ENCODE results near the gene PKP3. TPM values are rescaled to one million over a fixed set of nuclear protein-coding genes. Genes with fewer than 3 reads are reported as not detected.

PKP3 gene
- total and polyA plus RNA-seq, 9 of the 15 experiments (the other 6 are each of a cell fraction or from before 2014, with no cell fraction given): 0.11 to 110 (median 30.7) TPM

GRCh38 chr11:406796-407650, 13.0 kb downstream of the PKP3 start (continued):
- TF ChIP-seq SMC3 (conservative IDR thresholded peaks at IDR 0.05; ENCODE audit: insufficient read depth, low read depth, low read length) (0 out of 2 replicates have a peak, but pooled peaks have one; percentile 18), RNF2 (IDR thresholded peaks at IDR 0.05) (peak; percentile 74), EZH2 (IDR thresholded peaks at IDR 0.05; ENCODE audit: borderline replicate concordance, low read depth, low read length) (no peak), FOXP4 (CRISPR knock-in tag; IDR thresholded peaks at IDR 0.05; ENCODE audit: borderline replicate concordance) (no peak; the same call in 1 of the 2 replicates), POU5F1 (IDR thresholded peaks at IDR 0.05; ENCODE audit: borderline replicate concordance, low read depth, low read length, partially characterized antibody) (no peak), ZNF699 (CRISPR knock-in tag; IDR thresholded peaks at IDR 0.05; ENCODE audit: insufficient replicate concordance) (no peak), NFYB (IDR thresholded peaks at IDR 0.05; ENCODE audit: extremely low read depth, insufficient read length) (no peak), KDM5B (IDR thresholded peaks at IDR 0.05; ENCODE audit: insufficient replicate concordance, low read depth, low read length) (peak; percentile 50), ELF2 (CRISPR knock-in tag; IDR thresholded peaks at IDR 0.05) (peak; percentile 63; the same call in 1 of the 2 replicates), TRIM24 (IDR thresholded peaks at IDR 0.05) (peak in 1 of 2 experiments; percentile 41; a peak in 2 of 4 replicates), ARID3A (IDR thresholded peaks at IDR 0.05; ENCODE audit: borderline replicate concordance, low read depth, low read length) (no peak), ZNF766 (CRISPR knock-in tag; conservative IDR thresholded peaks at IDR 0.05) (no peak), CTBP1 (IDR thresholded peaks at IDR 0.05; ENCODE audit: borderline replicate concordance) (peak; percentile 54; the same call in 1 of the 2 replicates), CREB5 (CRISPR knock-in tag; IDR thresholded peaks at IDR 0.05) (no peak), ZNF274 (IDR thresholded peaks at IDR 0.05; ENCODE audit: borderline replicate concordance, low read depth, low read length) (no peak), HDAC1 (IDR thresholded peaks at IDR 0.05) (no peak), CHD2 (IDR thresholded peaks at IDR 0.05; ENCODE audit: low read depth, low read length) (peak; percentile 23; the same call in 1 of the 2 replicates), ZNF12 (CRISPR knock-in tag; IDR thresholded peaks at IDR 0.05) (no peak), CREB3L1 (IDR thresholded peaks at IDR 0.05; ENCODE audit: borderline replicate concordance, low read depth) (0 out of 2 replicates have a peak, but pooled peaks have one; percentile 31)

Measured in K562 (cell line).